ENCODE data around the gene MORN1.

MORN1 gene

DNA sequence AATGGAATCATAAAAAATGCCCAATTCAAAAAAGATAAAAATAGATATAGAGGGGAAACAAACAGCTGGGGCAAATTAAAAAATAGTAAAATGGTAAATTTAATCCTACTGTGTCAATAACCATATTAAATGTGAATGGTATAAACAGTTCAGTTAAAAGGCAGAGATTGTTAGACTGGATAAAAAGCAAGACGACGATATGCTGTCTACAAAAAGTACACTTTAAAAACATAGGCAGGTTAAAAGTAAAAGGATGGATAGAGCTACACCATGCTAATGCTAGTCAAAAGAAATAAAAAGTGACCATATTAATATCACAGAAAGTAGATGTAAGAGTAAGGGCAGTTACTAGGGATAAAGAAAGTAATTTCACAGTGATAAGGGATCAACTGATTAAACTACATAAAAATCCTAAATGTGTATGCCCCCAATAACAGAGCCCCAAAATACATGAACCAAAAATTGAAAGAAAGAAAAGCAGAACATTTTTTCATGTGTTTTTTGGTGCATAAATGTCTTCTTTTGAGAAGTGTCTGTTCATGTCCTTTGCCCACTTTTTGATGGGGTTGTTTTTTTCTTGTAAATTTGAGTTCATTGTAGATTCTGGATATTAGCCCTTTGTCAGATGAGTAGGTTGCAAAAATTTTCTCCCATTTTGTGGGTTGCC is 27.4 kb downstream of the MORN1 start:
- DNase-seq = no peak
- Mint-ChIP-seq H3K9me3 (peaks cover 10% of the 10 kb centered on the region), H3K4me1 (ENCODE audit: low read depth) (no peaks in the 10 kb centered on the region), H3K36me3 (ENCODE audit: low read depth) (no peaks in the 10 kb centered on the region), H3K27ac (no peak overlapping the region), H3K4me3 (no peak overlapping the region), H3K27me3 (no peaks in the 10 kb centered on the region)

DNA sequence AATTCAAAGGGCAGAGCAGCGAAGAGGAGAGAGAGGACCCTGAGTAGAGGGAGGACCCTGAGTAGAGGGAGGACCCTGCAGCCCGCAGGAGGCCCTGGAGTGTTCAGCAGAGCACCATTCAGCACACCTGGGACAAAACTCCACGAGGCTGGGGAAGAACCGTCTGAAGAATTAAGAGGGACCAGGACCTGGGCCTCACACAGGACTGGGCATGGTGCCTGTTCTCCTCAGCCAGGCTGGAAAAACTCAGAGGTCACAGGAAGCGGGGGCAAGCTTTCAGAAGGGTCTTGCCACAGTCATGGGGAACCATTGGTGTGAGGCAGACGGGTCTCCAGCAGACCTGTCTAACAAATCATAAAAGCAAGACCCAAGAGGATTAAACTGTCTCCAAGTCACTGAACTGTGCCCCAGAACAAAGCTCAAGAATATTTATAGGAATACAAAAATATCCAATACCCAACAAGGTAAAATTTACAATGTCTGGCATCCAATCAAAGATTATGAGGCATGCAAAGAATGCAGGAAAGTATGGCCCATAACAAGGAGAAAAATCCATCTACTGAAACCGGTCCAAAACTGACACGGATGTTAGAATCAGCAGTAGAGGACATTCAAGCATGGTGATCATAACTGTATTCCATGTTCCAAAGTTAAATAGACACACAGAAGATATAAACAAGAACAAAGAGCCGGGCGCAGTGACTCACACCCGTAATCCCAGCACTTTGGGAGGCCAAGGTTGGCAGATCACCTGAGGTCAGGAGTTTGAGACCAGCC is 30.6 kb downstream of the MORN1 start:
- no peak for DNase-seq
- peaks cover 10% of the 10 kb centered on the region for H3K9me3 Mint-ChIP-seq
- no peaks in the 10 kb centered on the region for H3K27me3 Mint-ChIP-seq
- H3K4me3 Mint-ChIP-seq = no peak overlapping the region
- H3K4me1 Mint-ChIP-seq (ENCODE audit: low read depth) = no peaks in the 10 kb centered on the region
- H3K27ac Mint-ChIP-seq = no peak overlapping the region
- no peaks in the 10 kb centered on the region for H3K36me3 Mint-ChIP-seq (ENCODE audit: low read depth)

DNA sequence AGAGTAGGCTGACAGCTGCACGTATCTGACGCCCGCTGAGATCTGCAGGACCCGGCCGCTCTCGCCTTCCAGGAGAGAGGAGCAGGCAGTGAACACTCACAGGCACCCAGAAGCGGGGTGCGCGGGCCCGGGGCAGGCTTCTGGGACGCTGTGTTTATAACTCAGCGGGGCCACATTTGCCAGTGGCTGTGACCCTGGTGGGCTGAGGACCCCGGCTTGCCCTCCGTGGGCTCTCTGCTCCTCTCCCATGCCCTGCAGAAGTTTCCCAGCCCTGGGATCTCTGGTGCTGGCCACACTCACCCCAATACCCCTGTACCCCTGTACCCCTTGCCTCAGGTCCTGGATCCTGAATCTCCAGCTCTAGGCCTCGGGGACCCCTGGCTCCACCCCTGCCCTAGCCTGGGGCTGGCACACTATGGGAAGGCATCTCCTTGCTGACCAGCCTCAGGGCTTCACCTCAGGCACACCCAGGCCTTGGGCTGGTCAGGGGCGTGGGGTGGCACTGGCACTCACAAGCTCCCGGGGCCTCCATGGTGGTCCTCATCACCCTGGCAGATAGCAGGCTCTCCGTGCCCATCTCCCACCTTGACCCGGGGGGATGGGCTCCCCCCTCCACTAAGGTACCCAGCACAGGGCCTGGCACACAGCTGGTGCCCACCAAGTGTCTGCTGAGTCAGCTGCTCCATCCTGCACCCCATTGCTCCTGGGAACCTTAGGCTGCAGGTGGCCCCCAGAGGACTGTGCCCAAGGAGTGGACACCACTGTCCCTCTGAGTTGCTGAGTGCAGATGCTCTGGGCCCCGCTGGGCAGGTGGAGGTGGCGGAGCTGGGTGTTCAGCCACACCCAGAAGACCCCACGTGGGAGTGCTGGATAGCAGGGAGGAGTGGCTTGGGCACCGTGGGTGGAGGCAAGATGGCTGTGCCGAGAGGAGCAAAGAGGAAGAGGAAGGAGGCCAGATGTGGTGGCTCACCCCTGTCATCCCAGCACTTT is 32.4 kb downstream of the MORN1 start:
- DNase-seq = no peak
- H3K27ac Mint-ChIP-seq = no peak overlapping the region
- H3K4me1 Mint-ChIP-seq (ENCODE audit: low read depth) = no peaks in the 10 kb centered on the region
- no peak overlapping the region for H3K4me3 Mint-ChIP-seq
- H3K9me3 Mint-ChIP-seq = peaks cover 8% of the 10 kb centered on the region
- H3K36me3 Mint-ChIP-seq (ENCODE audit: low read depth) = no peaks in the 10 kb centered on the region
- no peaks in the 10 kb centered on the region for H3K27me3 Mint-ChIP-seq

DNA sequence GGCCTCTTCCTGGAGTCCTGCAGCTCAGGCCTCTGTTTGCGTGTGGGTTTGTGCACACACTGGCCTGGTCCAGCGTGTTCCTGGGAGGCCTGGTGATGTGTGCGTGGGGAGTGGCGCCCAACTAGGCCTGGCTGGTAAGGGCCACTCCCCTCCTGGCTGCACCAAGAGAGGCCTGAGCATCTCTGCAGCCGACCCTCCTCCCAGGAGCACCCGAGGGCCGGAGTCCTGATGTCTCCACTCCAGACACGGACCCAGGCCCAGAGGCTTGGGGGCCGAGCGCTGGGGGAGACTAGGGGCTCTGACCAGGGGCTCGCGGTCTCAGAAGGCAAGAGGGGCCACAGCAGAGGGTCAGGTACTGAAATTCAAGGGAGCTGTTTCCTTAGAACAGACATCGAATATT is 33.3 kb downstream of the MORN1 start:
- no peak overlapping the region for H3K4me3 Mint-ChIP-seq
- no peak for DNase-seq
- no peaks in the 10 kb centered on the region for H3K36me3 Mint-ChIP-seq (ENCODE audit: low read depth)
- H3K27me3 Mint-ChIP-seq = no peaks in the 10 kb centered on the region
- peaks cover 5% of the 10 kb centered on the region for H3K9me3 Mint-ChIP-seq
- H3K27ac Mint-ChIP-seq = no peak overlapping the region
- H3K4me1 Mint-ChIP-seq (ENCODE audit: low read depth) = no peaks in the 10 kb centered on the region

DNA sequence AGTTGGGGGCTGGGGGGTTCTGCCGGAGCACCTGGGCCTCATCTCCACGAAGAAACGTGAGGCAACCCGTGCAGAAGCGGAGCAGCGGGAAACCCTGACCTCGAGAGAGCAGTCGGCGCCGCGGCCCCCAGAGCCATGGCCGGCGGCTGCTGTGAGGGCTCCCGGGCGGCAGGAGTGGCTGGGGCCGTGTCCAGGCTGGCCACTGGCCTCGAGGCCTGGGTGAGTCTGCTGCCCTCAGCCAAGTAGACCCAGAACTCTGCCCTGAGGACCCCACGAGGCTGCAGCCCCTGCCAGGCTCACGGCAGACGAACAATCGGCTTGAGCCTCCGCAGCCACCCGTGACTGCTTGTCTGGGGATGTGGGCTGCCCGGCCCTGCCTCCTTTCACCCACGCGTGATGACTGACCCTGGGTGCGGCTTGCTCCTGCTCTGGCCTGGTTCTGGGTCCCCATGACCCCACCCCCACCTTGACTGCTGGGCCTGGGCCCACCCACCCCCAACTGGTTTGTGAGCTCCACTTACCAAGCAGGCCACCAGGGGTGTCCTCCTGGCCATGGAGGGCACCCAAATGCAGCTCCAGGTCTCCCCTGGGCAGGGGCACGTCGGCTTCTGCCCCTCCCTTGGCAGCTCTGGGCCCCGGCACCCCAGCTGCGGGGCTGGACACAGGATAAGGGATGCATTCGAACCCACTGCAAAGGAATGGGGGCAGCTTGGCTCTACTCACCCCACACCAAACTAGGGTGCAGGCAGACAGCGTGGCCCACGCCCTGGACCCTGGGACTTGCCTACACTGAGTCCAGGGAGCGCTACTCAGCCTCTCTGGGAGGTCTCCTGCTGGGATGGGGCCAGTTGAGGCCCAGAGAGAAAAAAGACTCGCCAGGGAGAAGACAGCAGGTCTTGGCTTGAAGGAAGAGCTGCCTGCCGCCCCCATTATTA is 34.2 kb downstream of the MORN1 start:
- no peak overlapping the region for H3K27ac Mint-ChIP-seq
- H3K27me3 Mint-ChIP-seq = no peaks in the 10 kb centered on the region
- H3K36me3 Mint-ChIP-seq (ENCODE audit: low read depth) = no peaks in the 10 kb centered on the region
- H3K4me1 Mint-ChIP-seq (ENCODE audit: low read depth) = no peaks in the 10 kb centered on the region
- DNase-seq = no peak
- H3K9me3 Mint-ChIP-seq = peaks cover under 1% of the 10 kb centered on the region
- H3K4me3 Mint-ChIP-seq = no peak overlapping the region

DNA sequence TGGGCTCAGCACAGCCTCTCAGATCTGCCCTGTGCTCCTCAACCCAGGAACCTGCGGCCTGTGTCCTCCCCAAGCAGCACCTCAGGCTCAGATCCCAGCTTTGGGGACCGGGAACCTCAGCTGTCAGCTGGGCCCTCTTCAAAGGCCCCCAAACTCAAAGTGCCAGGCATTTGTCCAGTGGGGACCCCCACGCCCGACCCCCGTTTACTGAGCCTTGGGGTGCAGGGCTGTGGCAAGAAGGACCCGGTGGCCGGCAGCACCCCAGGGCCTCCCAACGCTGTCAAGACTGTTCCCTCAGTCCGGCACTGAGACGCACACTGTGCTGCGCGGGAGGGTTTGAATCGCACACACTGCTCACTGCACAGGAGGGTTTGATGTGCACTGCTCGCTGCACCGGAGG is 35.0 kb downstream of the MORN1 start:
- H3K9me3 Mint-ChIP-seq = no peaks in the 10 kb centered on the region
- no peaks in the 10 kb centered on the region for H3K36me3 Mint-ChIP-seq (ENCODE audit: low read depth)
- H3K27ac Mint-ChIP-seq = no peak overlapping the region

DNA sequence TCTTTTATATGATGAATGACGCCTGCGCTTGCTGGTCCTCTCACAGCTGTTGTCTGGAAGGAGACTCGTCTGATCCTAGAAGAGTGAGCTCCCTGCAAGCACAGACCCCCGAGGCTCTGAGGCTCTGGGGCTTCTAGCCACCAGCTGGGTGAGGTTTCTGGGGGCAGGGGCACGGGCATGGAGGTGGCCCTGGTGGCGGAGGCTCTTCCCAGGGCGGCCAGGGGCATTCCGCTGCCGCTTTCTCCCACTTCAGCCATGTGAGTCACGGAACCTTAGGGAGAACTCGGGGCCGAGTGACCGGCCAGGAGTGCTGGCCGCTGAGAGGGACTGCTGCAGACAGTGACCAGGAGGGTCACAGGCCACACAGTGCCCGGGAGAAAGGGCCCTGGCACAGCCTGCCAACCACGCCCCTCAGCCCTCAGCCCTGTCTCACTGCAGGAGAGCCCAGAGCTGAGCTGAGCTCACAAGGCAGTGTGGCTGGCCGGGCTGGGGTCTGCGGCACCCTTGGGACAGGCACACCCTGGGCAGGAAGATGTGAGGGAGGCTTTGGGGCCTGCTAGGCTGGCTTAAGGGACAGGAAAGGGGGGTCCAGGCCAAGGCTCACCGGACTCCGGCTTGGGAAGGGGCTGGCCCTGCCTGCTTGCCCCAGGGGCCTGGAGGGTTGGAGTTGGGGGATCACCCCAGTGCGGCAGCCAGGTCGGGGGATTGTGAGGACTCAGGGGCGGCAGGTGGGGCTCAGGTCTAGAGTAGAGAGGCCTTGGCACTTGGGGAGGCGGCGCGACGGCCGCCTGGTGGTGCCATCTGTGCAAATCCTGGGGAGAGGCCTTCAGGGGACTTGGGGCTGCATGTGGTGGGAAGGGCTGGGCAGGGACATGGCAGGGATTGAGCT is 35.7 kb downstream of the MORN1 start:
- Mint-ChIP-seq H3K4me1 (ENCODE audit: low read depth) (no peaks in the 10 kb centered on the region), H3K27ac (no peak overlapping the region), H3K27me3 (no peaks in the 10 kb centered on the region), H3K4me3 (no peak overlapping the region), H3K36me3 (ENCODE audit: low read depth) (no peaks in the 10 kb centered on the region), H3K9me3 (no peaks in the 10 kb centered on the region)
- DNase-seq = no peak

More for the DNA sequence above, 35.0 kb downstream of the MORN1 start:
- Mint-ChIP-seq H3K4me3 (no peak overlapping the region), H3K27me3 (no peaks in the 10 kb centered on the region), H3K4me1 (ENCODE audit: low read depth) (no peaks in the 10 kb centered on the region)
- DNase-seq = no peak

DNA sequence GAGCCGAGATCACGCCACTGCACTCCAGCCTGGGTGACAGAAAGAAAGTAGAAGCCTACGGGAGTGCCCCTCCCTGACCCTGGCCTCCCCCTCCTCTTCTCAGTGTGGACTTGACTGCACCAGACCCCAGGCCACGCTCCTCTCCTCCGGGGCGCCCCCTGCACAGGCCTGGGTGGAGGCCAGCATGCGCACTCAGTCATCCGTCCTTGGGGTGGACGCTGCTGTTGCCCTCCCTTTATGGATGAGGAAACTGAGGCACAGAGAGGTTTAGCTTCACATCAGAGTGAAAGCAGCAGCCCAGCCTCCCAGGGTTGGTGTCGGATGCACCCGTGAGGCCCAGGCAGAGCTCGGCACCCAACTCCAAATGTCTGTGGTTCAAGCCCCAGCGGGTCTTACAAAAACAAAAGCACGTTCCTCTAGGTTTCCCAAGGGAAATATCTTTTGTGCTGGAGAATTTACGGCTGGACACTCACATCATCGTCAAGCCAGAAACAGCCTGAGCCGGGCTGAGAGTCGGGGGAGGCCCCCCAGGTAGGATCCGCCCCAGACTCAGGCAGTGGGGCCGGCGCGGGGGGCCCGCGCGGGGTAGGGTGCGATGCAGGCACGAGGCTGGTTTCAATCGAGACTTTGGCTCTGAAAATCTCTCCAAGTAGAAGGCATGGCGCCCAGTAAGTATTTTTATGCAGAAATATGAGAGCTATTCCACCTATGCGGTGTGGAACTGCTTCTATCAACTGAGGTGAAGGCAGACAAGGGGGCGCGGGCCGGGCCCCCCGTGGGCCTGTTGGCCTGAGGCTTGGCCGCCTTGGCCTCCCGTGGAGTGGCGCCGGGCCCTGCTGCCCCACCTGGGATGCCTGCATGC is 36.6 kb downstream of the MORN1 start:
- no peaks in the 10 kb centered on the region for H3K27me3 Mint-ChIP-seq
- H3K27ac Mint-ChIP-seq = no peak overlapping the region
- no peak for DNase-seq
- no peaks in the 10 kb centered on the region for H3K4me1 Mint-ChIP-seq (ENCODE audit: low read depth)
- H3K4me3 Mint-ChIP-seq = no peak overlapping the region
- H3K9me3 Mint-ChIP-seq = no peaks in the 10 kb centered on the region
- no peaks in the 10 kb centered on the region for H3K36me3 Mint-ChIP-seq (ENCODE audit: low read depth)

DNA sequence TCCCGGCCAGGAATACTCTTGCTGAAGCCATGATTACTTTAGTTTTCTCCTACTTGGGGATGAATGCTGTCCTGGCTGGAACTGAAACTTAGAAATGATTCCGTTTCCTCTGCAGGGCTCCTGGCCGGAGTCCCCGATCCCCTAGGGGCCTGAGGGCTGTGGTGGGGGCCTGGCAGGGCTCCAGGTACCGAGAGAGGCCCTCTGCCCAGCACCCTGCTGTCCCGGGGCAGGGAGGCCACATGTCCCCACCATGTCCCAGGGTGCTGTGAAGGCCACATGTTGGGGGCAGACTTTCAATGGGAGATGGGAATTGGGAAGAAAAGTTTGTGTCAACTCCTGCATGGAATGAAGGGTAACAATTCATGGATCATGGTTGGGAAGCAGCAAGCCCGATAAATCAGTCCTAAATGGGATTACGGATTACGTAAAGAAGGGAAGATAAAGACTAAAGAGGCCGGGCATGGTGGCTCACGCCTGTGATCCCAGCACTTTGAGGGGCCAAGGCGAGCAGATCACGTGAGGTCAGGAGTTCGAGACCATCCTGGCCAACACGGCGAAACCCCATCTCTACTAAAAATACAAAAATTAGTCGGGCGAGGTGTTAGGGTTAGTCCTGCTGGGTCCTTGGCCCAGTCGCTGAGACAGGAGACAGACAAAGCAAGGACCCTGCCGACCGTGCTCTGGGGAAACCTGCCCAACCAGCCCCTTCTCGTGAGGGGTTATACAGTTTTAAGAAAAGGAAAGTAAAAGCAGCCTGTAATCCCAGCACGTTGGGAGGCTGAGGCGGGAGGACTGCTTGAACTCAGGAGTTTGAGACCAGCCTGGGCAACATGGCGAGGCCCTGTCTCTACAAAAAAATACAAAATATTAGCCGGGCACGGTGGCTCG is 37.6 kb downstream of the MORN1 start:
- DNase-seq = no peak
- no peaks in the 10 kb centered on the region for H3K27me3 Mint-ChIP-seq
- no peaks in the 10 kb centered on the region for H3K36me3 Mint-ChIP-seq (ENCODE audit: low read depth)
- H3K4me3 Mint-ChIP-seq = no peak overlapping the region
- no peaks in the 10 kb centered on the region for H3K4me1 Mint-ChIP-seq (ENCODE audit: low read depth)
- H3K9me3 Mint-ChIP-seq = no peaks in the 10 kb centered on the region
- no peak overlapping the region for H3K27ac Mint-ChIP-seq

DNA sequence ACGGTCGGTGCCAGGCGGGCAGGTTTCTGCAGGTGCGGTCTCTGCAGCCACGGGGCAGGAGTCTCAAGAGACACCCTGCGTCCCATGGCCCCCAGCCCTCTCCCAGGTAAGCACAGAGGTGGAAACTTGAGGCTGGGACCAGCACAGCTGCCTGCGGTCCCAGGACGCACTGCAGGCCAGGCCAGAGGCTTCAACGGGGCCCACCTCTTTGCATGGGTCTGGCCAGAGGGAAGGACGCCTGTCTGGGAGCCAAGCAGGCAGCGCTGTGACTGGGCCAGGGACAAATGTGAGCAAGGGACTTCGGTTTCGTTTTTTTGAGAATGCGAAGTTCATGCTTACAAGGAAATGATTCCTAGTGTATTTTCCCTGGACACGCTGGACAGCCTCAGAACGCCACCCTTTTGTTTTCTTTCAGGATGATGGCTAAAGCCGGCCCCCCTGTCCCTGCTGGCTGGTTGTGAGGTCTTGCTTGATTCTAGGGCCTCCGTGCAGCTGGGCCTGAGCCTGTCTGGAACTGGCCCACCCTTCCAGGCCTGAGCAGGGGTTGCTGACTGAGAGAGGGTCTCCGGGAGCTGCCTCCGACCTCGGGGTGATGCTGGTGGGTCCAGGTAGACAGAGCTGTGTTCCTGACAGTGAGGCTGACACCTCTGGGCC is 38.3 kb downstream of the MORN1 start:
- no peaks in the 10 kb centered on the region for H3K9me3 Mint-ChIP-seq
- H3K27ac Mint-ChIP-seq = no peak overlapping the region

DNA sequence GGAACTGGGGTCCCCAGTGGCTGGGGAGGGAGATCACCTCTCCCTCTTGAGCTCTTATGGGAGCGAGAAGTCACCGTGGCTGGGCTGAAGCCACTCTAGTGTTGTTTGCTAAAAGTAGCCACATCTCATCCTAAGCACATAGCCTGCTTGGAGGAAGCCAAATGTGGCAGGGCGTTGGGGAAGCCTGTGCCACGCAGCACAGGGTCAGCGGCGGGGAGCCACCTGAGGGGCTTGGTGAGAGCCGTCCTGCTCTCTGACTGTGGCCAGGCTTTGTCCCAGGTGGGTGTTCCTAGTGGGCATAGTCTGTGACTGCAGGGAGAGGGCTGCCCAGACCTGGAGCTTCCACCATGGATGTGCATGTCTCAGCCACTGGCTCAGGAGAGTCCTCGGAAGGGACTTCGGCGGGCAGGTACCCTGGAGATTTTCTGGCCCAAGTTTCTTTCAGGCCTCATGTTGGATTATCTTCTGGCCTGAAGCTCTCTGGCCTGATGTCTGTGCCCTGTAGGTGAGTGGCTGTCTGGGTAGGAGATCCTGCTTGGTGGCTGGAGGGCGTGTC is 38.9 kb downstream of the MORN1 start:
- Mint-ChIP-seq H3K36me3 (ENCODE audit: low read depth) (no peaks in the 10 kb centered on the region), H3K27me3 (no peaks in the 10 kb centered on the region), H3K27ac (no peak overlapping the region), H3K4me3 (no peak overlapping the region), H3K4me1 (ENCODE audit: low read depth) (no peaks in the 10 kb centered on the region), H3K9me3 (no peaks in the 10 kb centered on the region)
- no peak for DNase-seq

More for the DNA sequence above, 38.3 kb downstream of the MORN1 start:
- DNase-seq = no peak
- H3K27me3 Mint-ChIP-seq = no peaks in the 10 kb centered on the region
- no peaks in the 10 kb centered on the region for H3K36me3 Mint-ChIP-seq (ENCODE audit: low read depth)
- no peaks in the 10 kb centered on the region for H3K4me1 Mint-ChIP-seq (ENCODE audit: low read depth)
- no peak overlapping the region for H3K4me3 Mint-ChIP-seq

All from activated T-cell treated with anti-CD3 and anti-CD28 coated beads, Interleukin-2, amount 50 U/mL, for 24 hours (primary cell).